HT1080 (cell line): ENCODE data around the gene EDRF1. TPM values are rescaled to one million over a fixed set of nuclear protein-coding genes. Genes with fewer than 3 reads are reported as not detected.

Source experiments
- DNase-seq: peaks from one replicate; pipeline ENCODE4 v3.0.0-alpha.2; 2015; ENCODE audit warnings: low read depth
- total RNA-seq: library from RNA; depleted of rRNA; stranded (reverse); fragments of >200 nt; shearing (Covaris generic); gene quantifications from 2 replicates; pipeline ENCODE4 v1.2.3, GENCODE V29; 2014

The EDRF1 gene
- total RNA-seq, 1 experiment from 2014 or later, result 31.8 TPM

GRCh38 chr10:125762692-125763648, 43.5 kb downstream of the EDRF1 start:
- DNase-seq, result no peak

DNA sequence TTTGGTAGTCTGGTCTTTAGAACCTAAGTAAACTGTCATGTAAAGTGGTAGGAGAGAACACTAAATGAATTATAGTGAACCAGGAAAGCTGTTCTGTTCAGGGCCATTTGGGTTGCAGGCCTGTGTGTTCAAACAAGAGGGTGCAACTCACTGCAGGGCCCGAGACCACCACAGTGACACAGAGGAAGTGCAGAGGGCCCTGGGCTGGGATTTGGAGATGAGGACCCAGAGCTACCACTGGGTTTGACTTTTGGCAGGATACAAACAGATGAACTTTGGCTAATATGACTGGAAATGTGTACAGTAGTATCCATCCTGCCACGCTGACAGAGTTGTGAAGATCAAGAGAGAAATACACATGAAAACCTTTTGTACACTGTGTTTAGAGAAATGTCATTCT, 46.3 kb downstream of the EDRF1 start:
- no peak for DNase-seq

GRCh38 chr10:125766511-125766910, 47.0 kb downstream of the EDRF1 start:
- no peak for DNase-seq

- no peak for DNase-seq
These were observed 48.8 kb downstream of the EDRF1 start for GRCh38 chr10:125768219-125768855.

GRCh38 chr10:125769175-125769574, 49.7 kb downstream of the EDRF1 start:
- DNase-seq, result no peak

DNA sequence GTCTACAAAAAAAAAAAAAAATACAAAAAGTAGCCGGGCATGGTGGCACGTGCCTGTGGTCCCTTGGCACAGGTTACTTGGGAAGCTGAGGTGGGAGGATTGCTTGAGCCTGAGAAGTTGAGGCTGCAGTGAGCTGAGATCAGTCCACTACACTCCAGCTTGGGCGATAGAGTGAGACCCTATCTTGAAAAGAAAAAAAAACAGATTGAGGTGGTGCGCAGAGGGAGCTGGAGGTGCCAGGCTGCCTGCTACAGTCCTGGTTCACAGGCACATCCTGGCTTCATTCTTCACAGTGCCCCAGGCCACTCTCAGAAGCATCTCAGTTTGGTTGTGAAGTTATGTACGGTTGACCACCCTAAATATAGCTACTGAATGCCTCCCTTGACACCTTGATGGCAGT, 51.3 kb downstream of the EDRF1 start:
- no peak for DNase-seq

DNA sequence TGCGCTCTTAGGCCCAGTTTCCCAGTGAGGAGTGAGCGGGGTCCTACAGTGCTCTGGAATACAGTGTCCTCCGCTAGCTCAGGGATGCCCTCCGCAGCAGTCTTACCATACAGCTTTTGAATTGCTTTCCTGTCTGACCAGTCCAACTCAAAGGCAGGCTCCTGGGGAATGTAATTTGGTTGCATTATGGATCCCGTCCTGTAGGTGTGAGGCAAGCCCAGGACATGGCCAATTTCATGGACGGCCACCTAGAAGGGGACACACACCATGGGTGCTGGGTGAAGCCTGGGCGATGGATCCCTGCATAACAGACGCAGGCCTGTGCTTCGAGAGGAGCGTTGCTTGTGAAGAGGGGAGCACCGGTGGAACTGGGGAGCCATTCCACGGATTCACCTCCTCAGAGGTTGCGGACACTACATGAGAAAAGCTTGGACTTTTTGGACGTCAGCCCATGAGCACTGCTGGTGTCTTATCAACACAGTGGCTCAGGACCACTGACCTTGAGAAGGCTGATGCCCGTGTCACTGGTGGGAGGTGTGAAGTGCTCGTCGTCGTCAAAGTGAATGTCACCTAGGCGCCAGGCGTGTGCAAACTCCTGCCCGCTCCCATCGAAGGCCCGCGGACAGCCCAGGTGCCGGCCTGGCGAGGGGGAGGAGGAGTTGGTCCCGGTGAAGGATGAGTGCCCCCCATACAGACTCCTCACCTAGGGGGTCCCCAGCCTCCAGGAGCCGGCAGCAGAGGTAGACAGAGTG, 52.8 kb downstream of the EDRF1 start:
- no peak for DNase-seq

GRCh38 chr10:125772864-125773180, 53.3 kb downstream of the EDRF1 start:
- no peak for DNase-seq

GRCh38 chr10:125773687-125774543, 54.4 kb downstream of the EDRF1 start:
- DNase-seq, result no peak

- DNase-seq, result no peak
These were observed 55.2 kb downstream of the EDRF1 start for GRCh38 chr10:125774581-125775191.

DNA sequence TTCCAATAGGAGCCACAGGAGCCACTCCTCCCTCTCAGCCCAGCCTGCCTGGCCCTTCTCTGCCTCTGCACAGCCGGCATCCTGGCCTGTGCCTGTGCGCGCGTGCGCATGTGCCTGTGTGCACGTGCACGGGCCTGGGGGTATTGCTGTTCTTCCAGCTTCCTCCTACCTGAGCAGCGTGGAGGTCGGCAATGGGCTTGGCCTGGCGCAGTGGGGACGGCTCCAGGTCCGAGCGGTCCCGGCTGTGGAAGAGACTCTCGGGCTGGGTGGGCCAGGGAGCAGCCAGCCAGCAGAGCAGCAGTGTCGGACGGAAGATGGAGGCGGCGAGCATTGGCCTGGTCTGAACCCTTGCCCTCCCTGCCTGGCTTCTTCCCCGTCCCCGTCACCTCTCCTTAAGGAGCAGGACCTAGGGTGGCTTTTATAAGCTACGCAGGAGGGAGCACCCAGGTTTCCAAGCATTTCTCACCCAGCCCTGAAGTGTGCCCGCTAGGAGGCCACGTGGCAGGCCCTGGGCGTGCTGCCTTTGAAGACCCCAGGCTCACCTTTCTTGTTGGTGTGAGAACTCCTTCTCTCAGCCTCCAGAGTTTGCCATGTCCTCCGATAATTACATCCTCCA, 56.1 kb downstream of the EDRF1 start, which contains the start of gene MMP21:
MMP21 (minus strand) TSS at position 331 of the 616 bp plus-strand sequence; CDS start at position 331, 0 bp downstream.
- no peak for DNase-seq

DNA sequence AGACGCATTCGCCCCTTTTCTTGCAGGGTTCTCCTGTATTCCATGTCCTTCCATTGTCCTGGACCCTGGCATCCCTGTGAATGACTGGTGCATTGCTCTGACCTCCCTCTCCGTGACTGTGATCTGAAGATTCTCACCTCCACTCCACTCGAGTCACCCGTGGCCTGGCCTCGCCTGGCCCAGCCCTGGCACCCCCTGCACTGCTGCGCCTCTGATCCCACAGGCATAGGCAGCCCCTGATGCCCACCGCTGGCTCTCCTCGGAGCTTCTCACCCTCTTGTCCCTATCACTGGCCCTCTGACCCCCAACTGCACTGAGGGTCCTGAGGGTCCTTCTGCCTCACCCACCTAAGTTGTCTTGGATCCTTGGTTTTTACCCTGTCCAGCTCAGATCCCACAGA, 58.3 kb downstream of the EDRF1 start:
- no peak for DNase-seq

DNA sequence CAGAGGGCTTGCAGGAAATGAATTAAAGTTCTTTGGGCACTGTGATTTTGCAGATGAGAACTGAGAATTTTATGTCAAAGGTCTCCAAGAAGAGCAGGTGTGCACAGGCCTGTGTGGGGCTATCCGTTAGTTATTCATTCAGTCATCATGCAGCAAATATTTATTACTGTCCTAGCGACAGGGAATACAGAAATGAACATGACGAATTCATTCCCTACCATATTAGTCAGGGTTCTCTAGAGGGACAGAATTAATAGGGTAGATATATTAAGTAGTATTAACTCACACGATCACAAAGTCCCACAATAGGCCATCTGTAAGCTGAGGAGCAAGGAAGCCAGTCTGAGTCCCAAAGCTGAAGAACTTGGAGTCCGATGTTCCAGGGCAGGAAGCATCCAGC, 59.0 kb downstream of the EDRF1 start:
- DNase-seq, result no peak

GRCh38 chr10:125779403-125780327, 60.2 kb downstream of the EDRF1 start:
- DNase-seq, result no peak

DNA sequence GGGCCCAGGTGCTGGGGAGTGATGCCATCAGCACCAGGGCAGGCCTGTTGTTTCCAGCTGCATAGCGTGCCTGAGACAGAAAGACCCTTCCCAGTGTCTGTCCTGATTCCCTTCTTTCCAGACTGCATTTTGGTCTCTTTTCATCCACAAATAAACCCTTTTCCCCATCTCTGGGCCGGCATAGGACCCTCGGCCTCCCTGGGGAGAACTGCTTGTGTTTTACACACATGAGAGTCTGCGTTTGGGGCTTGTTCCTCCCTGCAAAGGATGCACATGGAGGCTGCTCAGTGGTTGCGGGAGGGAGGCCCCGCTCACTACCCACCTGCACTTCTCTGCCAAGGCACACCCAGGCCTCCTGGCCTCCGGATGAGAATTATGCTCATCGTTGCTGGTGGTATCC, 61.9 kb downstream of the EDRF1 start:
- DNase-seq, result no peak

GRCh38 chr10:125782054-125782453, 62.5 kb downstream of the EDRF1 start:
- DNase-seq, result no peak

DNA sequence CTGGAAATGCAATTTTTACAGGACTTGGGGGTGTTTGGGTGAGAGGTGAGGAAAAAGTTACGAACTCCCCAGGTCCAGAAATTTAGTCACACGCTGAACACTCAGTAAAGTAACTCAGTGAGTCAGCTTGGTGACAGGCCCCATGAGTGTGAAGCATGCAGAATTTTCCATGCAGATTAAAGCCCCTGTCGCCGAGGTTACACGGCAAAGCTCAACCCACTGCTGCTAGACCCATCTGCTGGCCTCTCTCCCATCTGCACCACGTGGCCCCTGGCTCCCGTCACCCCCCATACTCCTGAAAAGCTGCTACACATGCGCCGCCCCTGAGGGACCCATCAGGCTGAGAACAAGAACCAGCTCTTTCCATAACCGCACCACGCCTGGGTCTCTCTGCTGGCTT, 63.1 kb downstream of the EDRF1 start:
- DNase-seq, result no peak

DNA sequence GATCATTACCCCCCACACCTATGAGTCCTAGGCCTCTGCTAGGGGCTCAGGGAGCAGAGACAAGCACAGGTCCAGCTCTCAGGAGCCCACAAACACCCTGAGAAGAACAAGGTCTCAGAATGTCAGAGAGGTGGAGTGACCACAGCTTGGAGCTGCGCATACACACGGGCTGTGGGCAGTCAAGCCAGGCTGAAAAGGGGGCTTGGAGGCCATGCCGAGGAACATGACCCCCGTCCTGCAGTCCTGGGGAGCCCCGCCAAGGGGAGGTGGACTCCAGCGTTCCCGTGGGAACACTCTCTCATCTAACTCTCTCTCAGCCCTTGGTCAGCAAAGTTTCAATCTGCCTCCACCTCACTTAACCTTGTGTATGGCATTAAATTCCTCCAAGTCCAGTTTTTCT, 63.9 kb downstream of the EDRF1 start:
- no peak for DNase-seq

DNA sequence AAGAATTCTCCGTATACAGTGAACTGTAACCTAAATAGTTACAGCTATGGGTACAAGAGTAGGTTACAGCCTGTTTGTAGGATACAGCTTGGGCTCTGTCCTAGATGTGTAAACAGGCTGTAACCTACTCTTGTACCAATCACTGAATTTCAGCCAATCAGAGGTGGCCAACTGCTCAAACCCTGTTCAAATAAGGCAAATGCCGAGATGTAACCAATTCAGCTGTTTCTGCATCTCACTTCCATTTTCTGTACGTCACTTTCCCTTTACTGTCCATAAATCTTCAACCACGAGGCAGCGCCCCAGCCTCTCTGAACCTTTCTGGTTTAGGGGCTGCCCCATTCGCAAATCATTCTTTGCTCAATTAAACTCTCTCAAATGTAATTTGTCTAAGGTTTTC, 64.4 kb downstream of the EDRF1 start:
- no peak for DNase-seq
